Liver (tissue), 9 donors: Measurements from ENCODE around the gene B3GNT5. TPM values are rescaled to one million over a fixed set of nuclear protein-coding genes. Genes with fewer than 3 reads are reported as not detected.

Experiments
- DNase-seq: peaks from one replicate; pipeline ENCODE4 v3.0.0-alpha.2; 2017; ENCODE audit warnings: low spot score
- H3K27ac ChIP-seq, 2 donors: one replicate each; pipeline ENCODE4 v1.7.0; 2013; ENCODE audit warnings: inconsistent platforms in 2 of 2, low read length in 2 of 2, control low read depth in 1 of 2, low read depth in 1 of 2, mild to moderate bottlenecking in 1 of 2
- H3K27me3 ChIP-seq, 4 donors: one replicate each; pipeline versions ENCODE4 v1.6.1 to v1.7.0; 2013; ENCODE audit warnings: low read length in 3 of 4, inconsistent platforms in 1 of 4, mild to moderate bottlenecking in 1 of 4, moderate library complexity in 1 of 4; ENCODE audit not compliant: control insufficient read depth in 4 of 4, insufficient read depth in 4 of 4
- H3K36me3 ChIP-seq, 4 donors: one replicate each; pipeline versions ENCODE4 v1.6.1 to v1.7.0; 2013; ENCODE audit warnings: low read length in 3 of 4, mild to moderate bottlenecking in 3 of 4, low read depth in 1 of 4, moderate library complexity in 1 of 4; ENCODE audit not compliant: control insufficient read depth in 4 of 4, insufficient read depth in 3 of 4
- H3K4me1 ChIP-seq, 4 donors: one replicate each; pipeline versions ENCODE4 v1.6.1 to v1.7.0; 2013; ENCODE audit warnings: low read length in 3 of 4, mild to moderate bottlenecking in 3 of 4, moderate library complexity in 1 of 4; ENCODE audit not compliant: control insufficient read depth in 4 of 4, insufficient read depth in 4 of 4
- H3K4me3 ChIP-seq, 3 donors: one replicate each; pipeline versions ENCODE4 v1.6.1 to v1.7.0; 2013; ENCODE audit warnings: low read length in 3 of 3, control low read depth in 1 of 3, low read depth in 1 of 3, mild to moderate bottlenecking in 1 of 3
- H3K9ac ChIP-seq, 2 donors: one replicate each; pipeline ENCODE4 v1.7.0; 2013; ENCODE audit warnings: low read length in 2 of 2, mild to moderate bottlenecking in 2 of 2, moderate library complexity in 2 of 2, control low read depth in 1 of 2, low read depth in 1 of 2
- H3K9me3 ChIP-seq, 4 donors: one replicate each; pipeline versions ENCODE4 v1.6.1 to v1.7.0; 2013; ENCODE audit warnings: low read length in 3 of 4; ENCODE audit not compliant: control insufficient read depth in 4 of 4
- ATF3 ChIP-seq: IDR thresholded peaks from 2 replicates; pipeline ENCODE4 v1.6.1; 2016; ENCODE audit warnings: antibody characterized with exemption
- CTCF ChIP-seq: fragments of 150-350 bp; IDR thresholded peaks from 2 replicates; pipeline ENCODE4 v1.5.1; 2017; ENCODE audit warnings: improper control_type of control experiment, low read depth, low read length; ENCODE audit not compliant: missing input control
- EGR1 ChIP-seq, 2 donors: IDR thresholded peaks; 2 replicates each; pipeline ENCODE4 v1.6.1; 2016 to 2018; ENCODE audit warnings: antibody characterized with exemption in 2 of 2, low read depth in 2 of 2
- FOXA1 ChIP-seq: IDR thresholded peaks from 2 replicates; pipeline ENCODE4 v1.6.1; 2016; ENCODE audit warnings: antibody characterized with exemption
- FOXA2 ChIP-seq: IDR thresholded peaks from 2 replicates; pipeline ENCODE4 v1.6.1; 2016; ENCODE audit warnings: antibody characterized with exemption
- GABPA ChIP-seq, 2 donors: IDR thresholded peaks in 1 of 2; conservative IDR thresholded peaks in 1 of 2; 2 replicates each; pipeline ENCODE4 v1.6.1; 2016; ENCODE audit warnings: antibody characterized with exemption in 2 of 2, mild to moderate bottlenecking in 1 of 2, moderate library complexity in 1 of 2
- HNF4A ChIP-seq, 2 donors: conservative IDR thresholded peaks; 2 replicates each; pipeline ENCODE4 v1.6.1; 2016; ENCODE audit warnings: antibody characterized with exemption in 2 of 2, mild to moderate bottlenecking in 2 of 2
- HNF4G ChIP-seq: IDR thresholded peaks from 2 replicates; pipeline ENCODE4 v1.6.1; 2016; ENCODE audit warnings: antibody characterized with exemption
- JUND ChIP-seq, 2 donors: IDR thresholded peaks; 2 replicates each; pipeline ENCODE4 v1.6.1; 2016; ENCODE audit warnings: antibody characterized with exemption in 2 of 2
- MAX ChIP-seq: IDR thresholded peaks from 2 replicates; pipeline ENCODE4 v1.6.1; 2016; ENCODE audit warnings: antibody characterized with exemption
- NR2F2 ChIP-seq: IDR thresholded peaks from 2 replicates; pipeline ENCODE4 v1.6.1; 2016; ENCODE audit warnings: antibody characterized with exemption
- RAD21 ChIP-seq, 2 donors: IDR thresholded peaks; 2 replicates each; pipeline ENCODE4 v1.6.1; 2016; ENCODE audit warnings: antibody characterized with exemption in 2 of 2, mild to moderate bottlenecking in 2 of 2
- REST ChIP-seq: IDR thresholded peaks from 2 replicates; pipeline ENCODE4 v1.6.1; 2016; ENCODE audit warnings: antibody characterized with exemption, mild to moderate bottlenecking
- RXRA ChIP-seq, 2 donors: IDR thresholded peaks; 2 replicates each; pipeline ENCODE4 v1.6.1; 2017 to 2018; ENCODE audit warnings: antibody characterized with exemption in 2 of 2, mild to moderate bottlenecking in 1 of 2
- SP1 ChIP-seq: IDR thresholded peaks from 2 replicates; pipeline ENCODE4 v1.6.1; 2018; ENCODE audit warnings: antibody characterized with exemption, mild to moderate bottlenecking
- TAF1 ChIP-seq: conservative IDR thresholded peaks from 2 replicates; pipeline ENCODE4 v1.6.1; 2016; ENCODE audit warnings: antibody characterized with exemption, mild to moderate bottlenecking
- YY1 ChIP-seq: IDR thresholded peaks from 2 replicates; pipeline ENCODE4 v1.6.1; 2016; ENCODE audit warnings: antibody characterized with exemption, mild to moderate bottlenecking
- ZBTB33 ChIP-seq: IDR thresholded peaks from 2 replicates; pipeline ENCODE4 v1.6.1; 2016; ENCODE audit warnings: antibody characterized with exemption
- WGBS: extraction: QIAGEN DNeasy Blood & Tissue Kit; methylation state at CpG from one replicate; pipeline ENCODE4 v1.1.7; 2013; 5-methylcytosine and 5-hydroxymethylcytosine counted together
- polyA plus RNA-seq, 2 donors: library from polyadenylated mRNA; stranded (reverse) in 1 of 2; unstranded in 1 of 2; fragments of 200-250 nt in 1 of 2; fragments of >200 nt in 1 of 2; fragmentation: Nextera tagmentation in 1 of 2; extraction: Ambion mirVana in 1 of 2; gene quantifications; one replicate each; pipeline versions ENCODE4 v1.2.1 to v1.2.3, GENCODE V29; 2013 to 2015
- total RNA-seq, 2 donors: library from RNA; depleted of rRNA; stranded (reverse); fragments of >200 nt; gene quantifications; one replicate each; pipeline ENCODE4 v1.2.3, GENCODE V29; 2014
- donor health status: healthy.
- donor health status: healthy.
- donor health status: healthy.
- donor health status: healthy.
- donor health status: healthy.

The B3GNT5 gene
- total and polyA plus RNA-seq, 4 donors = 0.22 to 1.8 (median 0.53) TPM

- 84% methylated on average over 9 of the region's 9 CpGs for WGBS
- Histone ChIP-seq H3K9ac (no peak overlapping the region), H3K4me1 (no peaks in the 10 kb centered on the region), H3K4me3 (no peak overlapping the region), H3K27ac (no peak overlapping the region), H3K36me3 (no peaks in the 10 kb centered on the region), H3K27me3 (no peaks in the 10 kb centered on the region), H3K9me3 (no peaks in the 10 kb centered on the region)
- no peak for TF ChIP-seq TAF1
- TF ChIP-seq ZBTB33 = no peak
- no peak for TF ChIP-seq HNF4A (conservative IDR thresholded peaks at IDR 0.05)
- no peak for TF ChIP-seq GABPA (IDR thresholded peaks at IDR 0.05 in 1 of 2, conservative IDR thresholded peaks at IDR 0.05 in 1 of 2)
- no peak for TF ChIP-seq EGR1 (IDR thresholded peaks at IDR 0.05; ENCODE audit: low read depth in 2 of 2)
- TF ChIP-seq HNF4G = no peak
- TF ChIP-seq REST = no peak
- TF ChIP-seq ATF3 = no peak
- TF ChIP-seq NR2F2 = no peak
- TF ChIP-seq CTCF = no peak
- no peak for TF ChIP-seq MAX
- no peak for TF ChIP-seq SP1
- TF ChIP-seq FOXA1 = no peak
- no peak for TF ChIP-seq JUND (IDR thresholded peaks at IDR 0.05)
- TF ChIP-seq RAD21 (IDR thresholded peaks at IDR 0.05) = no peak
- no peak for TF ChIP-seq FOXA2
- TF ChIP-seq RXRA (IDR thresholded peaks at IDR 0.05) = no peak
- no peak for TF ChIP-seq YY1
- DNase-seq = no peak
These were observed 35.3 kb upstream of the B3GNT5 start for GRCh38 chr3:183217548-183218332.
